ENCODE results near the gene LRP1. TPM values are rescaled to one million over a fixed set of nuclear protein-coding genes. Genes with fewer than 3 reads are reported as not detected.

The LRP1 gene
- total RNA-seq, 2 donors from 2014 or later: 53.5 to 198 TPM

GRCh38 chr12:57131896-57132744 is 3.8 kb downstream of the LRP1 start:
- WGBS: 63% methylated on average over 9 of the region's 9 CpGs
- intact Hi-C loops (cut with DNase I): no loop called here
- Histone ChIP-seq H3K9me3 (no peaks in the 10 kb centered on the region), H3K27ac (peak overlapping the region; percentile 30 to 57), H3K27me3 (replicated peaks; ENCODE audit: insufficient read depth) (no peaks in the 10 kb centered on the region), H3K4me3 (no peak overlapping the region), H3K4me1 (replicated peaks) (no peaks in the 10 kb centered on the region), H3K36me3 (no peaks in the 10 kb centered on the region)
- TF ChIP-seq CTCF (IDR thresholded peaks at IDR 0.05): no peak
- no peak for TF ChIP-seq POLR2AphosphoS5 (IDR thresholded peaks at IDR 0.05)
- no peak for TF ChIP-seq POLR2A (IDR thresholded peaks at IDR 0.05)
- no peak for DNase-seq (ENCODE audit: low spot score)

- Histone ChIP-seq H3K36me3 (no peaks in the 10 kb centered on the region), H3K27me3 (replicated peaks; ENCODE audit: insufficient read depth) (no peaks in the 10 kb centered on the region), H3K4me3 (no peak overlapping the region), H3K27ac (peak overlapping the region; percentile 30 to 57), H3K4me1 (replicated peaks) (no peaks in the 10 kb centered on the region), H3K9me3 (no peaks in the 10 kb centered on the region)
- intact Hi-C loops (cut with DNase I): no loop called here
- TF ChIP-seq CTCF (IDR thresholded peaks at IDR 0.05): no peak
- TF ChIP-seq POLR2AphosphoS5 (IDR thresholded peaks at IDR 0.05): no peak
- no peak for TF ChIP-seq POLR2A (IDR thresholded peaks at IDR 0.05)
- no peak for DNase-seq (ENCODE audit: low spot score)
- 60% methylated on average over 4 of the region's 4 CpGs for WGBS
These were observed 4.8 kb downstream of the LRP1 start for GRCh38 chr12:57133013-57133569.

GRCh38 chr12:57133916-57134315 is 5.6 kb downstream of the LRP1 start:
- H3K4me3 ChIP-seq: no peak overlapping the region
- TF ChIP-seq POLR2A (IDR thresholded peaks at IDR 0.05) (no peak), CTCF (IDR thresholded peaks at IDR 0.05) (no peak), POLR2AphosphoS5 (IDR thresholded peaks at IDR 0.05) (no peak)
- no peak for DNase-seq (ENCODE audit: low spot score)
- H3K9me3 ChIP-seq: no peaks in the 10 kb centered on the region
- WGBS: 51% methylated on average over 6 of the region's 6 CpGs
- no peaks in the 10 kb centered on the region for H3K4me1 ChIP-seq (replicated peaks)
- no peaks in the 10 kb centered on the region for H3K36me3 ChIP-seq
- intact Hi-C loops (cut with DNase I): no loop called here
- peak overlapping the region; percentile 30 to 57 for H3K27ac ChIP-seq
- no peaks in the 10 kb centered on the region for H3K27me3 ChIP-seq (replicated peaks; ENCODE audit: insufficient read depth)

GRCh38 chr12:57134949-57135348 is 6.7 kb downstream of the LRP1 start:
- intact Hi-C loops (cut with DNase I): no loop called here
- no peaks in the 10 kb centered on the region for H3K9me3 ChIP-seq
- TF ChIP-seq POLR2AphosphoS5 (IDR thresholded peaks at IDR 0.05) (no peak), CTCF (IDR thresholded peaks at IDR 0.05) (no peak), POLR2A (IDR thresholded peaks at IDR 0.05) (no peak)
- no peak overlapping the region for H3K4me3 ChIP-seq
- no peaks in the 10 kb centered on the region for H3K4me1 ChIP-seq (replicated peaks)
- WGBS: 74% methylated on average over 7 of the region's 9 CpGs
- DNase-seq (ENCODE audit: low spot score): no peak
- H3K27ac ChIP-seq: peak overlapping the region; percentile 55 to 57
- H3K36me3 ChIP-seq: no peaks in the 10 kb centered on the region
- H3K27me3 ChIP-seq (replicated peaks; ENCODE audit: insufficient read depth): no peaks in the 10 kb centered on the region

Data from prostate gland (tissue), 2 donors.